NCI-H82 treated with DMSO at 0.1 percent for 48 hours (cell line): ENCODE data around the gene CFAP69.
A peak's percentile ranks its signal among the peaks of the same experiment; 100 is the strongest.
"Not testable (repeated sequence)": the region's sequence is repeated elsewhere in the genome, so short reads cannot be mapped to it uniquely, and the experiment has no call there.

Experiments
- DNase-seq: peaks from one replicate; lab custom pipeline; 2025; ENCODE audit not compliant: unreplicated experiment; lab: John Stamatoyannopoulos, UW

The CFAP69 gene

GRCh38 chr7:90270431-90271178, 25.6 kb downstream of the CFAP69 start:
- DNase-seq, result no peak

GRCh38 chr7:90271753-90272152, 26.8 kb downstream of the CFAP69 start:
- no peak for DNase-seq

GRCh38 chr7:90272242-90272641, 27.3 kb downstream of the CFAP69 start:
- no peak for DNase-seq

DNA sequence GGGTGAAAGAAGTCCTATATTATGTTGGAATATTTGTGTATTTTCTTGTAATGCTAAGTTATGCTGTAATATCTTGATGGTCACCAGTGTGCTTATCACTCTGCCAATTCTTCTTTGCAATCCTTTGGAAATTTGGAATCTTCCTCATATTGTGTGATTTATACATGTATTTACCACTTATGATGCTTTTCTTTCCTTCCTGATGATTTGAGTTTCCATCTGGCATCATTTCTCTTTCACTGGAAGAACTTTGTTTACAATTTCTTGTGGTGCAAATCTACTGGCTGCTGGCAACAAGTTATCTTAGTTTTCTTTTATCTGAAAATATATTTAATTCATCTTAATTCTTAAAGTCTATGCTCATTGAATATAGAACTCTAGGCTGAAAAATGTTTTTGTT, 29.2 kb downstream of the CFAP69 start:
- no peak for DNase-seq

GRCh38 chr7:90276033-90276728, 31.2 kb downstream of the CFAP69 start:
- DNase-seq, result no peak

GRCh38 chr7:90288154-90288553, 43.2 kb downstream of the CFAP69 start:
- DNase-seq, result no peak

DNA sequence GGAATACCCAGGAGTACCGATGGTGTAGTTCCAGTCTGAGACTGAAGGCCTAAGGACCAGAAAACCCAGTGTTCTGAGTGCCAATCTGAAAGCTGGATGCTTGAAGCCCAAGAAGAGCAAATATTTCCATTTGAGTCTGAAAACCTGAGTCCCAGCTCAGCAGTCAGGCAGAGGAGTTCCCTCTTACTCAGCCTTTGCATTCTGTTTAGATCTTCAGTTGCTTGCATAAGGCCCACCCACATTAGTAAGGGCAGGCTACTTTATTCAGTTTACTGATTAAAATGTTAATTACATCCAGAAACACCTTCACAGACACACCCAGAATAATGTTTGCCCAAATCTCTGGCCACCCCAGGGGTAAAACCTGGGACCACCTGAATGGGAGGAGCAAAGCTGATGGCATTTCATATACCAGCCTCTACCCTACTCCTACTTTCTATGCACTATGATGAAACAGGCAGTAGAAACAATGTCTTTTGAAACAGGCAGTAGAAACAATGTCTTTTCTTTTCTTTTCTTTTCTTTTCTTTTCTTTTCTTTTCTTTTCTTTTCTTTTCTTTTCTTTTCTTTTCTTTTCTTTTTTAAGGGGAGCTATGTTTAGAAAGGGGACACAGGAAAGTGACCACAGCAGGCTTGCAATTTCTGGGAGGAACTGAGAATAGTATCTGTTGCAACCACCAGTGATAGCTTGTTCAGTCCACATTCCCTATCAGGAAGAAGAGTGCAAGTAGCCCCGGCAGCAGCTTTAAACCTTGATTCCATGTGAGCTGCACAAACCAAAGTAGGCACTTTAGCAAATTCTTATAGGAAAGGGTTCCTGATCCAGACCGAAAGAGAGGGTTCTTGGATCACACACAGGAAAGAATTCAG, 45.5 kb downstream of the CFAP69 start:
- DNase-seq, result no peak

DNA sequence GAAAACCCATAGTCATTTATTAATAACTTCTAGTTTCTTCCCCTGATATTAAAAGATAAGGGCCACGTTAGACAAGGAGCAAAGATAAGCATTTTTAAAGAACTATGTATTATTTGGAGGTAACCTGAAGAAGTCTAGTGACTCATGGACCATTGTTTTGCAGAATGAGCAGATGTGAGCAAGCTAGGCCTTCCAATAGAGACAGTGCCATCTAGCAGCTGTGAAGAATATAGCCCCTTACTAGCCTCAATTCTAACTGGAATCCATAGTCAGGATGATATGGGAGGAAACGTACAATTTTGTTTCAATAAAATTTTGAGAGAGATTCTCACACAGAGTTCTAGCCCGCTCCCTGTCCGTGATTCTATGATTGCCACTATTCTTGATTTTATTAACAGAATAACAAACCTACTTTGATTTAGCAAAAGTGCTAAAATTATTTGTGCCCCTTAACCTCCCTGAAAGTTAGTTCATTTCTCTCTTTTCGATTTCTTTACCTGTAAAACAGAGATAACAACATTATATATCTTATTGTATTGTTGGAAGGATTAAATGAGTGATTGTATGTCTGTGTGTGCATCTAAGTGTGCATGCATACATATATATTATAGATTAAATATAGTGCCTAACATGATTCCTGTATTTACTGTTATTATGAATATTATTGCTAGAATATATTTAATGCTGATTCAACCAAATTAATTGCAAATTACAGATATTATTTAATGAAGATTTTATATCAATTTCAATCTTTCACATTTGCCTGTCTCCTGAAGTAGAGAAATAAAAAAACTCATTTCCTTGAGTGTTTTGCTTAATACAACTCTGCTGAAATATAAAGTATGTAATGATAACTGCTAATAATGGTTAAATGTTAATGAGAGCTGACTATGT, 53.4 kb downstream of the CFAP69 start:
- DNase-seq, result peak; percentile 11

DNA sequence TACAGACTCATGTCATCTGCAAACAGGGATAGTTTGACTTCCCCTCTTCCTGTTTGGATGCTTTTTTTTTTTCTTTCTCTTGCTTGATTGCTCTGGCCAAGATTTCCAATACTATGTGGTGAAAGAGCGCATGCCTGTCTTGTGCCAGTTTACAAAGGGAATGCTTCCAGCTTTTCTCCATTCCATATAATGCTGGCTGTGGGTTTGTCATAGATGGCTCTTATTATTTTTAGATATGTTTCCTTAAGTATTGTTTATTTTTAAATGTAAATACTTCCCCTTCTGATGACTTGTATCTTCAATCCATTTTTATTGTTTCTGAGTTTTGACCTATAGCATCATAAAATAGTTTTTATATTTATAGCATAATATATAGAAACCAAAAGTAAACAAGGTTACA, 58.3 kb downstream of the CFAP69 start:
- DNase-seq, result no peak

DNA sequence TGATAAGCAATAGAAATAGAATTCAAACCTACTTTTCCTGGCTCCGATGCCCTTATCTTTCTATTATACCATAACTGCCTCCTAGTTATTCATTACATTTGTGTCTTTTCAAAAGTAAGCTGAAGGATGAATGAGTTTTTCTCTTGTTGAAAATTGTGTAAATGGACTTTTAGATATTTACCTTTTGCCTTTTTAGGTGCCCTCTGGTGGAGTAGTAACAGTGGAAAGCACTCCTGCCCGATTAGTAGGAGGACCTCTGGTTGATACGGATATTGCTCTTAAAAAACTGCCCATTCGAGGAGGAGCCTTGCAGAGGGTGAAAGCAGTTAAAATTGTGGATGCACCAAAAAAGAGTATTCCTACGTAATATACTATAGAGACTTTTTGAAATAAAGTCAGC, 64.9 kb downstream of the CFAP69 start:
- DNase-seq, result no peak

GRCh38 chr7:90311175-90311574, 66.2 kb downstream of the CFAP69 start:
- DNase-seq, result no peak

DNA sequence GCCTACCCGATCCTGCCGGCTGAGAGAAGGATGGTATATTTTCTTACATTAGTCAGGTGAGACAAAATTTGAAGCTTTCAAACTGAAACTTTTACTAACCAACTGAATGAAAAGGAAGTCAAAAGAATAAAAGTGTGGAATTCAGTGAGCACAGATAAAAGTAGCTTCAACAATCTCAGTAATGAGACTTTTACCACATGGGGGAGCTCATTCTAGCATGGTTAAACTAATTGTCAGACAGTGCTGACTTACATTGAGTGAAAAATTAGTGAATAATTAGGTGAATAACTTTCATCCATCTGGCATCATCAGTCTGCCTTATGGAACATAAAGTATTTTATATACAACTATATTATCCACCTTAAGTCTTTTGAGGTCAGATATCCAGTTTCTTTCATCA, 67.8 kb downstream of the CFAP69 start:
- DNase-seq, result no peak

- DNase-seq, result no peak
These were observed 68.9 kb downstream of the CFAP69 start for GRCh38 chr7:90313907-90314306.

DNA sequence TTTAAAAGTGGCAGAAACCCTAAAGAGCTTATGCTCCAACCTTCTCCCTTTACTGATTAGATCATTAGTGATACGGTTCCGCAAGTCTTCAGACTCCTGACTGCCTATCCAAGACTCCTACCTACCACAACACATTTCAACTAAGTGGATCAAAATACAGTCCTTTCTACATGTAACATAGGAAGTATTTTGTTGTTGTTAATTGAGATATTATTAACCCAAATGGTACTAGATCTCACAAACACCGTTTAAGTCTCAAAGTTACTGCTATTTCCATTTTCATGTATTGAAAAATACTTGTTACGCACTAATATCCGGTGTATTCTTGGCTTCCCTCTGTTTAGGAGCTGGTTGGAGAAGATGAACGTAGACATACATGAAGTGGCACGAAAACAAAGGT, 75.0 kb downstream of the CFAP69 start:
- DNase-seq, result no peak

DNA sequence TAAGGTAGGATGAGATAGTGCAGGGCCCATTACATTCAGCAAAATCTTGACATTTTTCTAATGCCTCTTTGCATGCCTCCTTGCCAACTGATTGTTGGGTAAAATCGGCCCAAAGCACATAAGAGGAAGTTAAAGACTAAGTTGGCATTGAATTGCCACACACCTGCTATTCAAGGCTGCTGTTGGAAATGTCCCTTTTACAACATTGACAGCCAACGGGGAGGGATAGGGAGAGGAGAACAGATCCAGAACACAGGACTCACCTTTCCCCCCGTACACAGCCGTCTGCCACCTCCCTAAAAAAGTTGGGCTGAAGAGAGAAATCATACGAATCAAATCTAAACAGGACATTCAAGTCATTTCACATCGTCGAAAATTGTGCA, 75.4 kb downstream of the CFAP69 start:
- no peak for DNase-seq

- no peak for DNase-seq
These were observed 76.0 kb downstream of the CFAP69 start, which contains the start of gene FAM237B for GRCh38 chr7:90320801-90321494. Gene FAM237B (minus strand): TSS chr7:90321304. CDS start chr7:90319748, 1,556 bp downstream.

DNA sequence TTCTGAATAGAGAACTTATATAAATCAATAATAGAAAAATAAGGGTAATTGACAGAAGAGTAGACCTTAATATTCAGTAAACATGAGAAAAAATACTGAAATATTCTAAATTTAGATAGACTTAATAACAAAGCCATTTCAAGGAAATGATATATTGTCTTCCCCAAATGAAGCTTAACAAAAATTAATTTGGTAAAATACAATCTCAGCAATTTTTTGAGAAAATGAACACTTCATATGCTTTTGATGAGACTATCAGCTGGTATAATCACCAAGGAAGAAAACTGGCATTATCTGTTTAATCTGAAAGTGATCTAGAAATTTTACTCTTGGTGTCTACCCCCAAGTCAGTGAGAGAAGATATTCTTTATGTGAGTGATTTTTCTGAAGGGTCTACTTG, 77.9 kb downstream of the CFAP69 start:
- no peak for DNase-seq

DNA sequence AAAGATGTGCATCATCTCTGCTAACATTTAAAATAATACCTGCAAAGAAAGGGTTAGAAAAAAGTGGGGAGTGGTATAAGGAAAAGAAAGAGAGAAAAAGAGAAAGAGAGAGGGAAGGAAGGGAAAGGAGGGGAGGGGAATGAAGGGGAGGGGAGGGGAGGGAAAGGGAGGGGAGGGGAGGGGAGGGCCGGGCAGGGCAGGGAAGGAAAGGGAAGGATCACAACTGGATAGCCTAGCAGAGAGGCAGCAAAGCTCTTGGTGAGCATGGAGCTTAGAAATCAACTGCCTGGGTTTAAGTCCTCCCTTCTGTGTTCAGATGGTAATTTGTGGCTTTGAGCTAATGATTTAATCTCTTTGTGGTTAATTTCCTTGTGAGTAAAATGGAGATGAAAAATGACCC, 81.5 kb downstream of the CFAP69 start:
- DNase-seq, result peak; percentile 76

DNA sequence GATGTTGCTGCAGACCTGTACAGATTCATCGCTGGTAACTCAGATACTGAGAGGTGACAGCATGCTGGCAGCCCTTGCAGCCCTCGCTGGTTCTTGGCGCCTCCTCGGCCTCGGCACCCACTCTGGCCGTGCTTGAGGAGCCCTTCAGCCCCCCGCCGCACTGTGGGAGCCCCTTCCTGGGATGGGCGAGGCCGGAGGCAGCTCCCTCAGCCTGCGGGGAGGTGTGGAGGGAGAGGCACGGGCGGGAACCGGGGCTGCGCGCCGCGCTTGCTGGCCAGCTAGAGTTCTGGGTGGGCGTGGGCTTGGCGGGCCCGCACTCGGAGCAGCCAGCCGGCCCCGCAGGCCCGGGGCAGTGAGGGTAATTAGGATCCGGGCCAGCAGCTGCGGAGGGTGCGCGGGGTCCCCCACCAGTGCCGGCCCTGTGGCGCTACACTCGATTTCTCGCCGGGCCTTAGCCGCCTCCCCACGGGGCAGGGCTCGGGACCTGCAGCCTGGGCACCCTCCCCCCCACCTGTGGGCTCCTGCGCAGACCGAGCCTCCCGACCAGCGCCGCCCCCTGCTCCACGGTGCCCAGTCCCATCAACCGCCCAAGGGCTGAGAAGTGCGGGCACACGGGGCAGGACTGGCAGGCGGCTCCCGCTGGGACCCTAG, 89.3 kb downstream of the CFAP69 start:
- no peak for DNase-seq

DNA sequence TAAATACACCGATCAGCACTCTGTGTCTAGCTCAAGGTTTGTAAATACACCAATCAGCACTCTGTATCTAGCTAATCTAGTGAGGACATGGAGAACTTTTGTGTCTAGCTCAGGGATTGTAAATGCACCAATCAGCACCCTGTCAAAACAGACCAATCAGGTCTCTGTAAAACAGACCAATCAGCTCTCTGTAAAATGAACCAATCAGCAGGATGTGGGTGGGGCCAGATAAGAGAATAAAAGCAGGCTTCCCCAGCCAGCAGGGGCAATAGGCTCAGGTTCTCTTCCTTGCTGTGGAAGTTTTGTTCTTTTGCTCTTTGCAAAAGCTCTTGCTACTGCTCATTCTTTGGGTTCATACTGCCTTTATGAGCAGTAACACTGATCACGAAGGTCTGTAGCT, 90.0 kb downstream of the CFAP69 start:
- not testable (repeated sequence) for DNase-seq
